H1 (cell line): ENCODE data around the gene PPIF. TPM values are rescaled to one million over a fixed set of nuclear protein-coding genes. Genes with fewer than 3 reads are reported as not detected.

Experiments
- CTCF ChIA-PET: fragments of 300-600 bp; sonication (Branson Sonifier 250); formaldehyde crosslinking; loops from one replicate; lab custom pipeline; 2021; ENCODE audit not compliant: partially characterized antibody; lab: Charles Lee
- POLR2A ChIA-PET: fragments of 300-600 bp; sonication (Branson Sonifier 250); formaldehyde crosslinking; loops from one replicate; lab custom pipeline; 2021; ENCODE audit warnings: inconsistent platforms; ENCODE audit not compliant: partially characterized antibody; lab: Charles Lee
- DNase-seq, 2 experiments: peaks; one replicate each; pipeline versions ENCODE4 v3.0.0 to v3.0.0-alpha.2; 2010 to 2022; ENCODE audit warnings: low spot score in 2 of 2, low read depth in 1 of 2, mixed read lengths in 1 of 2
- FAIRE-seq: peaks from 2 replicates; lab custom pipeline; 2011; peaks lifted over from hg19 to GRCh38; lab: Jason Lieb, UNC
- H2AFZ ChIP-seq: 2 replicates; pipeline ENCODE4 v1.8.1; 2012; ENCODE audit warnings: low read length, inconsistent platforms
- H2AK5ac ChIP-seq: 2 replicates; pipeline ENCODE4 v1.6.1; 2013; ENCODE audit warnings: low read depth, low read length
- H2BK120ac ChIP-seq: replicated peaks from 2 replicates; pipeline ENCODE3; 2013; ENCODE audit warnings: low read depth, low read length, inconsistent platforms
- H2BK12ac ChIP-seq: 2 replicates; pipeline ENCODE4 v1.6.1; 2013; ENCODE audit warnings: low read depth, low read length
- H2BK15ac ChIP-seq: 2 replicates; pipeline ENCODE4 v1.6.1; 2013; ENCODE audit warnings: low read length
- H2BK20ac ChIP-seq: 2 replicates; pipeline ENCODE4 v1.6.1; 2013; ENCODE audit warnings: low read length
- H2BK5ac ChIP-seq: 2 replicates; pipeline ENCODE4 v1.6.1; 2013; ENCODE audit warnings: low read depth, low read length
- H3K14ac ChIP-seq: 2 replicates; pipeline ENCODE4 v1.6.1; 2013; ENCODE audit warnings: inconsistent platforms; ENCODE audit not compliant: insufficient read length
- H3K18ac ChIP-seq: 2 replicates; pipeline ENCODE4 v1.6.1; 2013; ENCODE audit warnings: low read length; ENCODE audit errors: extremely low read depth
- H3K23ac ChIP-seq: 2 replicates; pipeline ENCODE4 v1.6.1; 2013; ENCODE audit warnings: inconsistent platforms; ENCODE audit not compliant: insufficient read length
- H3K23me2 ChIP-seq: 2 replicates; pipeline ENCODE4 v1.6.1; 2013; ENCODE audit warnings: low read depth, low read length
- H3K27ac ChIP-seq: 2 replicates; pipeline ENCODE4 v1.6.1; 2011; ENCODE audit warnings: low read depth, low read length, inconsistent platforms
- H3K27me3 ChIP-seq, 4 experiments: replicated peaks in 1 of 4; 1 replicate in 1 of 4; 2 replicates in 3 of 4; pipeline versions ENCODE4 v1.6.1 to v1.8.1; 2011 to 2013; ENCODE audit warnings: low read length in 3 of 4, mild to moderate bottlenecking in 3 of 4, inconsistent platforms in 2 of 4, mixed read lengths in 2 of 4, moderate library complexity in 1 of 4; ENCODE audit not compliant: control insufficient read depth in 3 of 4, insufficient read depth in 3 of 4; ENCODE audit errors: extremely low read depth in 1 of 4
- H3K36me3 ChIP-seq, 4 experiments: 2 replicates each; pipeline versions ENCODE4 v1.6.1 to v1.8.1; 2011 to 2013; ENCODE audit warnings: mild to moderate bottlenecking in 4 of 4, low read length in 3 of 4, moderate library complexity in 2 of 4, control low read depth in 1 of 4, inconsistent platforms in 1 of 4; ENCODE audit not compliant: insufficient read depth in 4 of 4, control insufficient read depth in 2 of 4
- H3K4ac ChIP-seq: replicated peaks from 2 replicates; pipeline ENCODE3; 2013; ENCODE audit warnings: low read length, low read depth, mixed read lengths, inconsistent platforms; ENCODE audit not compliant: insufficient read length
- H3K4me1 ChIP-seq, 4 experiments: replicated peaks in 1 of 4; 1 replicate in 1 of 4; 2 replicates in 3 of 4; pipeline versions ENCODE4 v1.6.1 to v1.8.1; 2011 to 2013; ENCODE audit warnings: low read length in 3 of 4, inconsistent platforms in 2 of 4, mixed read lengths in 1 of 4; ENCODE audit not compliant: insufficient read depth in 4 of 4, control insufficient read depth in 3 of 4
- H3K4me2 ChIP-seq, 2 experiments: 2 replicates each; pipeline versions ENCODE4 v1.6.1 to v1.8.1; 2011 to 2013; ENCODE audit warnings: low read depth in 2 of 2, low read length in 2 of 2, control low read depth in 1 of 2, inconsistent platforms in 1 of 2, mild to moderate bottlenecking in 1 of 2; ENCODE audit not compliant: insufficient read depth in 1 of 2
- H3K4me3 ChIP-seq, 4 experiments: fragments of 200-600, 300-600 bp in 1 of 4; sonication (generic), shearing (Covaris generic), sonication (Bioruptor Twin) in 1 of 4; 2 replicates each; pipeline versions ENCODE4 v1.5.1 to v1.8.1; 2011 to 2016; ENCODE audit warnings: low read length in 4 of 4, low read depth in 3 of 4, control low read depth in 2 of 4, inconsistent platforms in 2 of 4, mild to moderate bottlenecking in 2 of 4, mixed read lengths in 1 of 4, moderate library complexity in 1 of 4; ENCODE audit not compliant: insufficient read depth in 2 of 4; ENCODE audit errors: extremely low read depth in 1 of 4
- H3K56ac ChIP-seq: replicated peaks from 2 replicates; pipeline ENCODE3; 2013; ENCODE audit warnings: low read depth, mild to moderate bottlenecking, mixed read lengths, low read length, inconsistent platforms; ENCODE audit not compliant: insufficient read length
- H3K79me1 ChIP-seq: 2 replicates; pipeline ENCODE4 v1.6.1; 2013; ENCODE audit warnings: low read depth, low read length, control low read depth
- H3K79me2 ChIP-seq, 2 experiments: 2 replicates each; pipeline versions ENCODE4 v1.6.1 to v1.8.1; 2012 to 2013; ENCODE audit warnings: low read length in 2 of 2, mild to moderate bottlenecking in 2 of 2, inconsistent platforms in 1 of 2; ENCODE audit not compliant: insufficient read depth in 2 of 2, control insufficient read depth in 1 of 2
- H3K9ac ChIP-seq, 4 experiments: replicated peaks in 1 of 4; 1 replicate in 1 of 4; 2 replicates in 3 of 4; pipeline versions ENCODE4 v1.6.1 to v1.8.1; 2011 to 2013; ENCODE audit warnings: low read depth in 3 of 4, low read length in 3 of 4, control low read depth in 2 of 4, mild to moderate bottlenecking in 2 of 4, moderate library complexity in 2 of 4, inconsistent platforms in 1 of 4; ENCODE audit errors: extremely low read depth in 1 of 4
- H3K9me3 ChIP-seq, 2 experiments: 2 replicates each; pipeline versions ENCODE4 v1.6.1 to v1.8.1; 2012 to 2013; ENCODE audit warnings: mild to moderate bottlenecking in 2 of 2, moderate library complexity in 2 of 2, control low read depth in 1 of 2, inconsistent platforms in 1 of 2, low read depth in 1 of 2, low read length in 1 of 2, mixed read lengths in 1 of 2; ENCODE audit not compliant: insufficient read depth in 2 of 2
- H4K20me1 ChIP-seq, 2 experiments: replicated peaks in 1 of 2; 2 replicates each; pipeline versions ENCODE3 to v1.8.1; 2011 to 2013; ENCODE audit warnings: inconsistent platforms in 2 of 2, low read length in 2 of 2, mild to moderate bottlenecking in 1 of 2; ENCODE audit not compliant: insufficient read depth in 2 of 2, control insufficient read depth in 1 of 2
- H4K5ac ChIP-seq: 2 replicates; pipeline ENCODE4 v1.6.1; 2013; ENCODE audit warnings: low read length, low read depth, mixed read lengths, inconsistent platforms; ENCODE audit not compliant: insufficient read length
- H4K8ac ChIP-seq: 2 replicates; pipeline ENCODE4 v1.8.0; 2013; ENCODE audit warnings: mild to moderate bottlenecking, moderate library complexity, low read length, inconsistent platforms; ENCODE audit not compliant: insufficient read depth; ENCODE audit errors: extremely low read depth
- H4K91ac ChIP-seq: replicated peaks from 2 replicates; pipeline ENCODE3; 2013; ENCODE audit warnings: low read length, mixed read lengths, inconsistent platforms; ENCODE audit not compliant: insufficient read length
- EZH2 ChIP-seq: fragments of 200-600 bp; sonication (generic); IDR thresholded peaks from 2 replicates; pipeline ENCODE4 v1.7.1; 2012; ENCODE audit warnings: low read depth, mild to moderate bottlenecking, moderate library complexity, low read length, inconsistent platforms; ENCODE audit not compliant: severe bottlenecking
- GABPA ChIP-seq: IDR thresholded peaks from 2 replicates; pipeline ENCODE4 v1.6.1; 2011; ENCODE audit warnings: mild to moderate bottlenecking, low read length, moderate library complexity, borderline replicate concordance; ENCODE audit not compliant: insufficient read depth
- JUND ChIP-seq: IDR thresholded peaks from 2 replicates; pipeline ENCODE4 v1.6.1; 2011; ENCODE audit warnings: mild to moderate bottlenecking, improper control_type of control experiment, low read length
- KDM5A ChIP-seq: fragments of 200-600 bp; IDR thresholded peaks from 2 replicates; pipeline ENCODE4 v1.7.1; 2012; ENCODE audit warnings: mild to moderate bottlenecking, low read length, inconsistent platforms, mixed read lengths
- NRF1 ChIP-seq: IDR thresholded peaks from 2 replicates; pipeline ENCODE4 v1.6.1; 2011; ENCODE audit warnings: mild to moderate bottlenecking, low read depth, low read length, improper control_type of control experiment
- WGBS, 2 experiments: shearing (Covaris generic) in 1 of 2; methylation state at CpG; one replicate each; pipeline versions ENCODE4 v1.1.6 to v1.1.7; 2013 to 2015; ENCODE audit warnings: low lambda C conversion rate in 2 of 2, mixed read lengths in 2 of 2, inconsistent platforms in 1 of 2, low coverage in 1 of 2, missing lambda C conversion rate in 1 of 2; ENCODE audit not compliant: insufficient replicate concordance in 2 of 2, insufficient coverage in 1 of 2, insufficient read length in 1 of 2; ENCODE audit errors: extremely low coverage in 1 of 2, missing lambda C conversion rate in 1 of 2; 5-methylcytosine and 5-hydroxymethylcytosine counted together
- polyA plus RNA-seq, 7 experiments: library from polyadenylated mRNA; depleted of rRNA in 3 of 7; stranded (reverse) in 5 of 7; unstranded in 2 of 7; fragments of >200 nt in 5 of 7; fragments of 200-250 nt in 2 of 7; gene quantifications; 1 replicate in 5 of 7; 2 replicates in 1 of 7; 4 replicates in 1 of 7; pipeline versions ENCODE4 v1.2.1 to v1.2.3, GENCODE V29; 2011 to 2013; ENCODE audit warnings: missing spikeins in 2 of 7, mixed read lengths in 2 of 7
- total RNA-seq: library from RNA; stranded (reverse); fragmentation: NEBNext Ultra II Directional; extraction: Animal tissue kit (Norgen Biotek cat#: 25700); gene quantifications from 2 replicates; pipeline ENCODE4 v1.2.1, GENCODE V29; 2021

The PPIF gene
- total and polyA plus RNA-seq, 2 of the 8 experiments (the other 6 are each of a cell fraction or from before 2014, with no cell fraction given) = 70.2 to 77.6 TPM

DNA sequence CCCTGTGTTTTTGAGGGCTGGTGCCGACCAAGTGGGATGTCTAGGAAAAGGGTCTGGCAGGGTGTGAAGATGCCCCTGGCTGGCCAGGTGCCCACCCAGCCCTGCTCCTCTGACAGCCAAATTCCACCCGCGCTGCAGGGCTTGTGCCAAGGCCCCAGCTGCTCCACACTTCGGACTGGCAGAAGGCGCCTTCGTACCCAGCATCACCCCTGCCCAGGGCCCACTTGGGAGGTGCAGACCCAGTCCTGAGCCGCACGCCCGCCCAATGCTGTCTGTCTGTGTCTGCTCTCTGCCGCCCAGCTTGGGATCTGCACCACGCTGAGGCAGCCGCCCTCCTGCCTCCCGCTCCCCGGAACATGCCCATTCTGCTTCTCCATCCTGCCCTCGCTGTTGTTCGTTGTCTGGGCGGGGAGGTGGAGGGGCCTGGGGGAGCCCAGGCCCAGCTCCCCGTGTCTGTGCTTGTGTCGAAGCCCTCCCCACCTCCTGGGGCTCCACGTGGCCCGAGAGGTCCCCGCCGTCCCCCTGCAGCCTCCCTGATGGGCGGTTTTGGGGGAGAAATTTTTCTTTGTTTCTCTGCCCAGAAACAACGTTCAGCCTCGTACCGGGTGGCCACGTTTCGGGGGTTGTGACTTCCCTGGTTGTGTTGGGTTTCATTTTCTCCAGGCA is 36.9 kb upstream of the PPIF start:
- Histone ChIP-seq H2BK120ac (no peak overlapping the region), H3K27ac (no peak overlapping the region), H3K23me2 (no peaks in the 10 kb centered on the region; the same call in 1 of the 2 replicates), H3K56ac (no peak overlapping the region), H3K9me3 (no peaks in the 10 kb centered on the region), H3K79me2 (no peaks in the 10 kb centered on the region), H3K18ac (no peak overlapping the region), H3K27me3 (no peaks in the 10 kb centered on the region), H2AK5ac (no peak overlapping the region), H3K9ac (no peak overlapping the region), H4K5ac (no peak overlapping the region), H3K79me1 (no peaks in the 10 kb centered on the region), H2BK12ac (no peak overlapping the region), H3K14ac (no peak overlapping the region), H2BK20ac (no peak overlapping the region), H3K36me3 (peaks cover 3 to 39% (median 10%) of the 10 kb centered on the region in 4 experiments; a peak in 5 of 8 replicates), H4K20me1 (peaks cover 6 to 9% of the 10 kb centered on the region in 2 experiments), H3K4ac (no peak overlapping the region), H2AFZ (no peak overlapping the region), H3K4me2 (no peak overlapping the region), H2BK15ac (no peak overlapping the region), H4K8ac (peak overlapping the region; percentile 80; the same call in 1 of the 2 replicates), H3K4me1 (peaks cover 0 to 2% (median 0%) of the 10 kb centered on the region in 4 experiments; a peak in 1 of 7 replicates), H4K91ac (no peak overlapping the region), H3K23ac (no peak overlapping the region), H2BK5ac (no peak overlapping the region), H3K4me3 (no peak overlapping the region)
- 86% methylated on average over 28 of the region's 29 CpGs; no CpG with 5 or more reads in 1 of the 2 experiments for WGBS, 2 experiments
- DNase-seq (no peak), FAIRE-seq (no peak)
- TF ChIP-seq JUND = no peak
- no peak for TF ChIP-seq NRF1
- TF ChIP-seq KDM5A = no peak
- no peak for TF ChIP-seq GABPA
- TF ChIP-seq EZH2 = no peak
- ChIA-PET CTCF (interaction anchor here (1.0 kb wide), 1 partner anchor 20 kb away, joined by 3 read pairs; no protein-coding TSS in a partner anchor), POLR2A (no interaction called here)
